HepG2 (cell line): ENCODE measurements around the gene CADM4. TPM values are rescaled to one million over a fixed set of nuclear protein-coding genes. Genes with fewer than 3 reads are reported as not detected.

ENCODE experiments used
- BRD4 ChIP-seq: sonication (generic); formaldehyde crosslinking; IDR thresholded peaks from 2 replicates; pipeline ENCODE4 v1.4.0; 2020; ENCODE audit warnings: missing genetic modification reagents
- DMAP1 ChIP-seq: IDR thresholded peaks from 2 replicates; pipeline ENCODE4 v1.6.1; 2016
- FUBP1 ChIP-seq: sonication (generic); formaldehyde crosslinking; IDR thresholded peaks from 2 replicates; pipeline ENCODE4 v1.5.1; 2020; ENCODE audit warnings: missing genetic modification reagents, mild to moderate bottlenecking, borderline replicate concordance
- IRF1 ChIP-seq: sonication (generic); formaldehyde crosslinking; IDR thresholded peaks from 2 replicates; pipeline ENCODE4 v1.4.0; 2020; ENCODE audit warnings: low read depth, mild to moderate bottlenecking, missing genetic modification reagents
- KDM2A ChIP-seq: sonication (generic); formaldehyde crosslinking; IDR thresholded peaks from 2 replicates; pipeline ENCODE4 v1.4.0; 2020; ENCODE audit warnings: low read depth, missing genetic modification reagents, borderline replicate concordance
- MZF1 ChIP-seq: sonication (generic); formaldehyde crosslinking; IDR thresholded peaks from 2 replicates; pipeline ENCODE4 v1.8.1; 2023; ENCODE audit warnings: mild to moderate bottlenecking, missing genetic modification reagents, borderline replicate concordance
- PAXIP1 ChIP-seq: sonication (generic); formaldehyde crosslinking; conservative IDR thresholded peaks from 2 replicates; pipeline ENCODE4 v1.4.0; 2020; ENCODE audit warnings: mild to moderate bottlenecking, missing genetic modification reagents, moderate library complexity
- SNAPC2 ChIP-seq: sonication (generic); formaldehyde crosslinking; IDR thresholded peaks from 2 replicates; pipeline ENCODE4 v1.8.1; 2022; ENCODE audit warnings: mild to moderate bottlenecking, missing genetic modification reagents
- SSRP1 ChIP-seq: IDR thresholded peaks from 2 replicates; pipeline ENCODE4 v1.6.1; 2016; ENCODE audit warnings: control low read depth
- U2AF1 ChIP-seq: fragments of 200-400 bp; formaldehyde crosslinking; optimal IDR thresholded peaks from 2 replicates; pipeline ENCODE3; 2017; ENCODE audit warnings: mild to moderate bottlenecking, low read depth, low read length
- ZFP36L1 ChIP-seq: sonication (generic); formaldehyde crosslinking; IDR thresholded peaks from 2 replicates; pipeline ENCODE4 v1.8.0; 2022; ENCODE audit warnings: mild to moderate bottlenecking, missing genetic modification reagents, moderate library complexity
- ZFX ChIP-seq: sonication (generic); formaldehyde crosslinking; IDR thresholded peaks from 2 replicates; pipeline ENCODE4 v1.4.0; 2020; ENCODE audit warnings: mild to moderate bottlenecking, low read depth, missing genetic modification reagents, moderate library complexity
- ZNF276 ChIP-seq: sonication (generic); formaldehyde crosslinking; IDR thresholded peaks from 2 replicates; pipeline ENCODE4 v1.4.0; 2020; ENCODE audit warnings: mild to moderate bottlenecking, low read depth, missing genetic modification reagents
- ZNF337 ChIP-seq: sonication (generic); formaldehyde crosslinking; IDR thresholded peaks from 2 replicates; pipeline ENCODE4 v1.5.1; 2020; ENCODE audit warnings: missing genetic modification reagents, low read depth, mild to moderate bottlenecking, borderline replicate concordance
- ZNF446 ChIP-seq: sonication (generic); formaldehyde crosslinking; IDR thresholded peaks from 2 replicates; pipeline ENCODE4 v1.5.0; 2020; ENCODE audit warnings: mild to moderate bottlenecking, missing genetic modification reagents
- ZNF570 ChIP-seq: sonication (generic); formaldehyde crosslinking; IDR thresholded peaks from 2 replicates; pipeline ENCODE4 v1.4.0; 2020; ENCODE audit warnings: mild to moderate bottlenecking, missing genetic modification reagents, borderline replicate concordance
- ZNF580 ChIP-seq: IDR thresholded peaks from 2 replicates; pipeline ENCODE4 v1.6.1; 2016; ENCODE audit warnings: low read depth, borderline replicate concordance
- ZNF639 ChIP-seq: conservative IDR thresholded peaks from 2 replicates; pipeline ENCODE4 v1.6.1; 2018; ENCODE audit warnings: missing genetic modification reagents
- ZNF703 ChIP-seq: sonication (generic); formaldehyde crosslinking; IDR thresholded peaks from 2 replicates; pipeline ENCODE4 v1.5.1; 2020; ENCODE audit warnings: missing genetic modification reagents, mild to moderate bottlenecking, moderate library complexity, borderline replicate concordance
- ZNF788 ChIP-seq: sonication (generic); formaldehyde crosslinking; IDR thresholded peaks from 2 replicates; pipeline ENCODE4 v1.5.0; 2020; ENCODE audit warnings: mild to moderate bottlenecking, missing genetic modification reagents, borderline replicate concordance
- ZSCAN29 ChIP-seq: sonication (generic); formaldehyde crosslinking; conservative IDR thresholded peaks from 2 replicates; pipeline ENCODE4 v1.4.0; 2020; ENCODE audit warnings: mild to moderate bottlenecking, missing genetic modification reagents
- polyA plus RNA-seq, 8 experiments: library from polyadenylated mRNA; depleted of rRNA in 3 of 8; stranded (reverse) in 7 of 8; unstranded in 1 of 8; fragments of >200 nt; fragmentation: Illumina TruSeq in 4 of 8; extraction: Trizol in 4 of 8; gene quantifications; 2 replicates each; pipeline versions ENCODE4 v1.2.1 to v1.2.3, GENCODE V29; 2011 to 2016; ENCODE audit warnings: low read depth in 4 of 8, missing spikeins in 1 of 8, mixed read lengths in 1 of 8; ENCODE audit not compliant: insufficient read depth in 1 of 8
- total RNA-seq, 5 experiments: library from RNA; depleted of rRNA; stranded (reverse); fragments of >200 nt; fragmentation: Illumina TruSeq; extraction: Trizol; gene quantifications; 2 replicates each; pipeline ENCODE4 v1.2.3, GENCODE V29; 2016; ENCODE audit warnings: low read depth in 1 of 5

CADM4 gene
- total and polyA plus RNA-seq, 2 of the 13 experiments (the other 11 are each of a cell fraction or from before 2014, with no cell fraction given), result 8.5 to 16.0 TPM

GRCh38 chr19:43618921-43619261 lies 20.8 kb downstream of the CADM4 start (continued):
- TF ChIP-seq FUBP1 (no peak), ZNF788 (CRISPR knock-in tag) (peak; percentile 86), U2AF1 (no peak), ZNF703 (CRISPR knock-in tag) (no peak), SSRP1 (CRISPR knock-in tag) (0 out of 2 replicates have a peak, but pooled peaks have one; percentile 35), KDM2A (0 out of 2 replicates have a peak, but pooled peaks have one; percentile 10), PAXIP1 (CRISPR knock-in tag) (no peak), ZFX (no peak), ZNF337 (no peak; the same call in 1 of the 2 replicates), ZNF639 (no peak), ZNF580 (no peak), ZFP36L1 (CRISPR knock-in tag) (0 out of 2 replicates have a peak, but pooled peaks have one; percentile 38), DMAP1 (no peak; the same call in 1 of the 2 replicates), MZF1 (no peak), ZNF276 (CRISPR knock-in tag) (peak; percentile 85; the same call in 1 of the 2 replicates), SNAPC2 (CRISPR knock-in tag) (no peak), IRF1 (no peak), BRD4 (CRISPR knock-in tag) (no peak; the same call in 1 of the 2 replicates), ZNF446 (CRISPR knock-in tag) (no peak; the same call in 1 of the 2 replicates), ZSCAN29 (0 out of 2 replicates have a peak, but pooled peaks have one; percentile 69), ZNF570 (CRISPR knock-in tag) (no peak)
